Keratinocyte (primary cell): ENCODE results near the gene STIMATE. TPM values are rescaled to one million over a fixed set of nuclear protein-coding genes. Genes with fewer than 3 reads are reported as not detected.

Source experiments
- DNase-seq: peaks from one replicate; pipeline ENCODE4 v3.0.0-alpha.2; 2011; ENCODE audit warnings: low read depth, missing footprints, low spot score
- FAIRE-seq: peaks from 2 replicates; lab custom pipeline; 2011; peaks lifted over from hg19 to GRCh38; lab: Jason Lieb, UNC
- H2AFZ ChIP-seq: 2 replicates; pipeline ENCODE4 v1.6.0; 2012; ENCODE audit warnings: low read length, control low read depth, inconsistent platforms; ENCODE audit not compliant: control insufficient read depth
- H3K27ac ChIP-seq: 2 replicates; pipeline ENCODE4 v1.5.1; 2011; ENCODE audit warnings: low read length; ENCODE audit not compliant: control insufficient read depth, insufficient read depth
- H3K27me3 ChIP-seq: 3 replicates; pipeline ENCODE4 v1.6.0; 2011; ENCODE audit warnings: low read length; ENCODE audit not compliant: control insufficient read depth, insufficient read depth; ENCODE audit errors: extremely low read depth
- H3K36me3 ChIP-seq, 2 experiments: 2 replicates in 1 of 2; 3 replicates in 1 of 2; pipeline ENCODE4 v1.5.1; 2011; ENCODE audit warnings: low read length in 2 of 2, mild to moderate bottlenecking in 1 of 2; ENCODE audit not compliant: control insufficient read depth in 2 of 2, insufficient read depth in 2 of 2; ENCODE audit errors: extremely low read depth in 1 of 2
- H3K4me1 ChIP-seq: 3 replicates; pipeline ENCODE4 v1.5.1; 2011; ENCODE audit warnings: low read length; ENCODE audit not compliant: control insufficient read depth, insufficient read depth; ENCODE audit errors: extremely low read depth
- H3K4me2 ChIP-seq: 3 replicates; pipeline ENCODE4 v1.6.0; 2011; ENCODE audit warnings: low read depth, low read length; ENCODE audit not compliant: control insufficient read depth, insufficient read depth; ENCODE audit errors: extremely low read depth
- H3K4me3 ChIP-seq, 3 experiments: fragments of 200-600 bp in 1 of 3; sonication (generic) in 1 of 3; 2 replicates in 2 of 3; 3 replicates in 1 of 3; pipeline ENCODE4 v1.5.1; 2011 to 2016; ENCODE audit warnings: low read length in 3 of 3, mild to moderate bottlenecking in 3 of 3, control low read depth in 2 of 3, inconsistent platforms in 1 of 3, low read depth in 1 of 3, mixed read lengths in 1 of 3, mixed run types in 1 of 3, moderate library complexity in 1 of 3; ENCODE audit not compliant: control insufficient read depth in 2 of 3, insufficient read depth in 2 of 3; ENCODE audit errors: extremely low read depth in 1 of 3
- H3K79me2 ChIP-seq: 2 replicates; pipeline ENCODE4 v1.6.0; 2012; ENCODE audit warnings: low read length; ENCODE audit not compliant: control insufficient read depth, insufficient read depth
- H3K9ac ChIP-seq: 3 replicates; pipeline ENCODE4 v1.6.0; 2011; ENCODE audit warnings: low read length; ENCODE audit not compliant: control insufficient read depth, insufficient read depth; ENCODE audit errors: extremely low read depth
- H3K9me1 ChIP-seq: 3 replicates; pipeline ENCODE4 v1.6.0; 2011; ENCODE audit warnings: low read length; ENCODE audit not compliant: control insufficient read depth, insufficient read depth; ENCODE audit errors: extremely low read depth
- H3K9me3 ChIP-seq: 2 replicates; pipeline ENCODE4 v1.5.1; 2012; ENCODE audit warnings: low read depth, low read length; ENCODE audit not compliant: control insufficient read depth
- H4K20me1 ChIP-seq: 3 replicates; pipeline ENCODE4 v1.6.0; 2011; ENCODE audit warnings: low read length; ENCODE audit not compliant: control insufficient read depth, insufficient read depth; ENCODE audit errors: extremely low read depth
- CTCF ChIP-seq, 3 experiments: IDR thresholded peaks in 1 of 3; conservative IDR thresholded peaks in 1 of 3; optimal IDR thresholded peaks in 1 of 3; 2 replicates in 2 of 3; 3 replicates in 1 of 3; pipeline versions ENCODE3 to v1.5.1; 2011; ENCODE audit warnings: low read length in 3 of 3, mild to moderate bottlenecking in 3 of 3, moderate library complexity in 2 of 3, control low read depth in 1 of 3, inconsistent platforms in 1 of 3; ENCODE audit not compliant: insufficient read depth in 2 of 3; ENCODE audit errors: extremely low read depth in 1 of 3
- EZH2 ChIP-seq: IDR thresholded peaks from one replicate; pipeline ENCODE4 v1.6.1; 2012; ENCODE audit warnings: inconsistent platforms, mild to moderate bottlenecking, low read length, moderate library complexity
- dilution Hi-C: fragments of 300-500 bp; cut with MboI; formaldehyde crosslinking; loops from one replicate; pipeline ENCODE4 v1.7.0; 2020; ENCODE audit warnings: low sequenced_read_pairs; ENCODE audit not compliant: extremely low pct_ligation_motif_present
- polyA plus RNA-seq, 5 experiments: library from polyadenylated mRNA; depleted of rRNA in 3 of 5; stranded (reverse) in 3 of 5; stranded (forward) in 1 of 5; unstranded in 1 of 5; fragments of >200 nt; gene quantifications; 1 replicate in 1 of 5; 2 replicates in 3 of 5; 3 replicates in 1 of 5; pipeline versions ENCODE4 v1.2.1 to v1.2.3, GENCODE V29; 2011 to 2012; ENCODE audit warnings: missing spikeins in 2 of 5, low read depth in 1 of 5, low replicate concordance in 1 of 5

The STIMATE gene
- polyA plus RNA-seq, 1 donor (not counting 4 experiments of a cell fraction or from before 2014, with no cell fraction given) = 8.2 TPM

GRCh38 chr3:52822363-52822762, 75.0 kb downstream of the STIMATE start:
- Histone ChIP-seq H3K27me3 (no peaks in the 10 kb centered on the region), H3K27ac (no peak overlapping the region), H3K4me3 (no peak overlapping the region), H3K4me1 (no peaks in the 10 kb centered on the region), H2AFZ (no peak overlapping the region), H3K79me2 (no peaks in the 10 kb centered on the region), H3K9me1 (no peaks in the 10 kb centered on the region), H3K36me3 (no peaks in the 10 kb centered on the region), H3K9ac (no peak overlapping the region), H4K20me1 (no peaks in the 10 kb centered on the region), H3K9me3 (no peaks in the 10 kb centered on the region), H3K4me2 (no peak overlapping the region)
- no peak for DNase-seq
- no peak for TF ChIP-seq CTCF (optimal IDR thresholded peaks at IDR 0.05 in 1 of 3, IDR thresholded peaks at IDR 0.05 in 1 of 3, conservative IDR thresholded peaks at IDR 0.05 in 1 of 3; ENCODE audit: extremely low read depth in 1 of 3, insufficient read depth in 2 of 3, low read length in 3 of 3)
- no peak for TF ChIP-seq EZH2
- no peak for FAIRE-seq
- dilution Hi-C loops = no loop called here

- Histone ChIP-seq H3K27ac (no peak overlapping the region), H3K4me2 (no peak overlapping the region), H3K9me1 (no peaks in the 10 kb centered on the region), H3K9ac (no peak overlapping the region), H3K36me3 (no peaks in the 10 kb centered on the region), H3K27me3 (no peaks in the 10 kb centered on the region), H3K4me1 (no peaks in the 10 kb centered on the region), H3K79me2 (no peaks in the 10 kb centered on the region), H4K20me1 (no peaks in the 10 kb centered on the region), H3K9me3 (no peaks in the 10 kb centered on the region), H3K4me3 (no peak overlapping the region), H2AFZ (no peak overlapping the region)
- dilution Hi-C loops = no loop called here
- FAIRE-seq (no peak), DNase-seq (no peak)
- peak; percentile 69 to 83 (median 83) for TF ChIP-seq CTCF (optimal IDR thresholded peaks at IDR 0.05 in 1 of 3, IDR thresholded peaks at IDR 0.05 in 1 of 3, conservative IDR thresholded peaks at IDR 0.05 in 1 of 3; ENCODE audit: extremely low read depth in 1 of 3, insufficient read depth in 2 of 3, low read length in 3 of 3)
- TF ChIP-seq EZH2 = no peak
Observed at GRCh38 chr3:52820736-52821135, 76.6 kb downstream of the STIMATE start.
